ENCODE data around the gene L3MBTL4.
"Not testable (repeated sequence)": the region's sequence is repeated elsewhere in the genome, so short reads cannot be mapped to it uniquely, and the experiment has no call there.

The L3MBTL4 gene

GRCh38 chr18:6170604-6171003 is 244.1 kb downstream of the L3MBTL4 start:
- DNase-seq: no peak

DNA sequence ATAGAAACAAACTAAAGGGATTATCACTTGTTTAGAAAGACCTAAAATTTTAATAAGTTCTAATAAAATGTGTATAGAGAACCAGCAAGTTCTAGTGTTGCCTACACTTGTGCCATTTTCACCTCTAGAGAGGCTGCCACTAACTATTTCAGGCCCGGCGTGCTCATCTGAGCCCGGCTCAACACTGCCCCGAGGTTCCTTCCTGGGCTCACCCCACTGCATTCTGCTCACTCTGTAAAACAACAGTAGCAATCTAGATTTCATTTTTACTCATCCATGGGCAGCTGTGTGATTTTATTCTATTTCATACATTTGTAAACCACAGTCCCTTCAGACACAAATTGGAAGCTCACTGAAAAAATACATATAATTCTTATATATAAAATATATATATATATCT is 253.2 kb downstream of the L3MBTL4 start:
- DNase-seq: no peak

DNA sequence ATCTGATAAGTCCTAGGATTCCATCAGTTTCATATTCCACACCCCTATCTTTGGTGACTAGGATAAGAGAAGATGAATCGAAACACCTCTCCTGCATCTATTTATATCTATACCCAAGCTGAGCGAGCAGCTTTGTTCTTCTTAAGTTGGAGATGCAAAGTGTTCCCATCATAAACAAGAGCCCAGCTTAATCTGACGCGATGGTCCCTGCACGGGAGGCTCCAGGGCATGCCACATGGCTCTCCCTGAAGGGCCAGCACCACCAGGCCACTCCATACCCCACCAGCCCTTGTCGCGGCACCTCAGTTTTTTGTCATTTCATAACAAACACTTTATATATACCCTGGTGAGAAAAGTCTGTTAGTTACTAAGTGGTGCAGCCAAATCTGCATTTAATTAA is 255.3 kb downstream of the L3MBTL4 start:
- DNase-seq: no peak

DNA sequence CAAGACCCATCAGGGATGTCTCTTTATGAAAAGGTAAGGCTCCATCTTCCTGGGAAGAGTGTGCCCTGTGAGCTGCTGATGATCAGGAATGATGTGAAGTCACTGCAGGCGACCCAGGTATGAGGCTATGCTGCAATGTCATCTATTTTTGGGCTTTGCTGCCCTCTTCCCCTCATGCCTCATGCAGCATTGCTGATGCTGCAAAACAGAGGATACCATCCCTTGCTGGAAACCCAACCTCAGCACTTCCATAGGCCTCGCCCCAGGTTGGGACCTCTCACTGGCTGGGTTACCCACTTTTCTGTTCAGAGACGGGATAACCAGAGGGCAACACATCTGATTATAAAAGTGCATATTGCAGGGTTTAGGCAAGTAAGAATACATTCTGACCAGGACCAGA is 255.8 kb downstream of the L3MBTL4 start:
- DNase-seq: no peak

DNA sequence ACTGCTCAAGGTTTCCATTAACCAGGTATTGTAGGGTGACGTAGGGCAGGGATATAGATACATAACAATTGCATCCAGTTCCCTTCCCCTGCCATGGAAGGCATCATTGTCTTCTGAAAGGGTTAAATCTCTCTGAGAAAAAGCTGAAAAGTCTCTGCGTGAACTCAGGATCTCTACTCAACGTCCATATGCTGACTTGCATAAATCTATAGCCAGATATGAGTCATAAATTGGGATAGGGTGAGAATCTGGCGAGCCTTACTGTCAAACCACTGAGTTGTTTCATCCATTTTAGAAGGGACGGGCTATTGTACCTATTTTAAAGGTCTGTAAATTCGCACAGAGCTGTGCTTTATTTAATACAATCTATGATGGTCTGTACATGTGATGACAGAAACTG is 258.3 kb downstream of the L3MBTL4 start:
- no peak for DNase-seq

DNA sequence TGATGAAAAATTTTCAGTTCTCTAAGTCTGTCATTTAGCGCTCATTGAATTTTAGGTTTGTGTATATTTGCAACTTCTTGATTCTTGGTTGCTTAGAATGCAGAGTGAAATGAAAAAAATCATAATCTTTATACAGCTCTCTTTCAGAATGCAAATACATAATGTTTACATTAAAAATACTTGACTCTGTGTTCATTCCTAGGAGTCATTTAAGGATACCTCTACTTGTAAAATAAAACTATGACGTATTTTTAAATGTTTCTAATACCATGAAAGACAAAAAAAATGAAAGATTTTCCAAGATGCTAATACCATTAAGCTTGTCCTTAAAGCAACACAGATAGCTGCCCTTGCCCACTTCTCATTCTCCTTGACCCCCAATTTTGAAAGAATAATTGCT is 259.0 kb downstream of the L3MBTL4 start:
- DNase-seq: no peak

DNA sequence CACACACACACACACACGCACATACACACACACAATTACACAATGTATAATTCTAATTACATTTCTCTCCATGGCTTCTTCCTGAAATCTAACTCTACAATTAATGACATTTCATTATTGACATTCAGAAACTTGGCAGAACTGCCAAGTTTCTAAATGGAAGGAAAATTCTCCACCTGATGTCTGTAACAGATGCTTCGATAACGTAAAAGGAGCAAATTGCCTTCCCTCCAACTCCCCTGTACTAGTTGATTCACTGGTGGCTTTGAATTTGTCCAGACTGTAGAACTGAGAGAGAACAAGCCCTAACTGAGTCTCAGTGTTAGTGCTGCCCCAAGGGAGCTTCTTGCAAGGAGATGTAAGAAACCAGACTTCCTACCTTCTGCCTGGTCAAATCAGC is 264.3 kb downstream of the L3MBTL4 start:
- no peak for DNase-seq

DNA sequence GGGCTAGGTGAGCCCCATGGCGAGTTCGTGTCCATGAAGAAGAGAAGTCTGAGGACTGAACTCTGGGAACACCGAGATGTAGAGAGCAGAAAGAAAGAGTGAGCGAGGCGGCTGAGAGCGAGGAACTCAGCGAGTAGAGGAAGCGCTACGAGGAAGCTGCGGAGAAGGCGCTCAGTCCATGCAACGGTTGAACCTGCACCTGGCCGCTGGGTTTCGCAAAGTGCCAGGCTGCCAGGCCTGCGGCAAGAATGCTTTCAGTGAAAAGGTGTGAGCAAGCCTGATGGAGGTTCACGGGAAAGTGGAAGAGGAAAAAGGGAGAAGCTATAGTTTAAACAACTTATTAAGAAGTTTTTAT is 268.4 kb downstream of the L3MBTL4 start:
- DNase-seq: no peak

- DNase-seq: no peak
These were observed 268.9 kb downstream of the L3MBTL4 start for GRCh38 chr18:6145645-6146306.

GRCh38 chr18:6139007-6139406 is 275.7 kb downstream of the L3MBTL4 start:
- no peak for DNase-seq

GRCh38 chr18:6135901-6136300 is 278.8 kb downstream of the L3MBTL4 start:
- not testable (repeated sequence) for DNase-seq

DNA sequence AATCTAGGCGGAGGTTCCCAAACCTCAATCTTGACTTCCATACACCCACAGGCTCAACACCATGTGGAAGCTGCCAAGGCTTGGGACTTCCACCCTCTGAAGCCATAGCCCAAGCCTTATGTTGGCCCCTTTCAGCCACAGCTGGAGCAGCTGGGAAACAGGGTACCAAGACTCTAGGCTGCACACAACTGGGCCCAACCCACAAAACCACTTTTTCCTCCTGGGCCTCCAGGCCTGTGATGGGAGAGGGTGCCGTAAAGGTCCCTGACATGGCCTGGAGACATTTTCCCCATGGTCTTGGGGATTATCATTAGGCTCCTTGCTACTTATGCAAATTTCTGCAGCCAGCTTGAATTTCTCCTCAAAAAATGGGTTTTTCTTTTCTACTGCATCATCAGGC is 279.7 kb downstream of the L3MBTL4 start:
- not testable (repeated sequence) for DNase-seq

- DNase-seq: no peak
These were observed 281.9 kb downstream of the L3MBTL4 start for GRCh38 chr18:6132751-6133368.

GRCh38 chr18:6120820-6121279 is 293.9 kb downstream of the L3MBTL4 start:
- no peak for DNase-seq

DNA sequence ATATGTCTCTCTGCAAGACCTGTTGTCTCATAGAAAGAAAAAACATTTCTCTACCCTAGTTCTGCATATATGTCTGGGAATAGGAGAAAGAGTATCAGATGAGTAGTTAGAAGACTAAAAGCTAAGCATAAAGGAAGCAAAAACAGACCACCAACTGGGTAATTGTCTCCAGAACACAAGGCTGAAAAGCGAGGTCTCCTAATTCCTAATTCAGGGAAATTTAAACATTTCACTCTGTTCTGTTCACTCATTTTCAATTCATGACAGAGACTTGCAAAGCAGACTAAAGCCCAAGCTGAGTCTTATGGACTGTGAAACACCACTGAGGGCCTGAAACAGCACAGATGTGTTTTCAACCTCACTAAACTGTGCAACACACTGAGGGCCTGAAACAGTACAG is 294.9 kb downstream of the L3MBTL4 start:
- DNase-seq: no peak

GRCh38 chr18:6118080-6118479 is 296.6 kb downstream of the L3MBTL4 start:
- no peak for DNase-seq

DNA sequence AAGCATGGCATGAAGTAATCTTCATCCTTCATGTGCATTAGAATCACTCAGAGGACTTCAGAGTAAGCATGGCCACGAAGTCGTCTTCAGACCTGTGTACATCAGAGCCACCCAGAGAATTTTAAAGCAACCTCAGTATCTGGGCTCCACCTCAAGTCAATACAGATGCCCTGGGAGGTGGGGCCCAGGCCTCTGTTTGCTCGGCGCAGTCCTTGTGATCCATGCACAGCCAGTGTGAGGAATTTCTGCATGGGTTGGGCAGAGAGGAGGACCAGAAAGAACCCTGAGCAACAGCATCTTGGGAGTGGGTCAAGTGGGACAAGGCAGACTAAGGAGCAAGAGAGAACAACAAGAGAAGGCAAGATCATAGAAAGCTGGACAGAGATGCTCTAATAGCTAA is 299.0 kb downstream of the L3MBTL4 start:
- no peak for DNase-seq

GRCh38 chr18:6113650-6114049 is 301.1 kb downstream of the L3MBTL4 start:
- DNase-seq: no peak

GRCh38 chr18:6111726-6112125 is 303.0 kb downstream of the L3MBTL4 start:
- DNase-seq: no peak

- DNase-seq: no peak
These were observed 305.0 kb downstream of the L3MBTL4 start for GRCh38 chr18:6109743-6110142.

DNA sequence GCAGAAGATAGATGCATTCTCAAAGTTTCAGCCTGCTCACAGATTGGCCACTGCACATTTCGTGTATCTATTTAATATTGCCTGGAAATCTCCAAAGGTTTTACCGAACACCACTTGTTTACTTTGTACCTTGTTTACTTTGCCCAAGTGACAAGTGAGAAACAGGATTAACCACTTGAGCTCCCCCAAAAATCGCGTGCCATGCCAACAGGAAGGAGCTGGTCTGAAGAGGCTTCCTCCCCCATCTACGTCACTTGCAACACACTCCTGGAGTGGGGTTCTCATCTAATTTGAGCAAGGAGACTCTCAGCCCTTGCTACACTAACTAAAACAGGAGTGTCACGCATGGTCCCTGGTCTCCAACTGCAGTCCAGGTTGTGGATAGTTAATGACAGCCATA is 306.9 kb downstream of the L3MBTL4 start:
- no peak for DNase-seq

GRCh38 chr18:6106091-6106685 is 308.5 kb downstream of the L3MBTL4 start:
- DNase-seq: no peak

- DNase-seq: no peak
These were observed 311.0 kb downstream of the L3MBTL4 start for GRCh38 chr18:6103741-6104140.

DNA sequence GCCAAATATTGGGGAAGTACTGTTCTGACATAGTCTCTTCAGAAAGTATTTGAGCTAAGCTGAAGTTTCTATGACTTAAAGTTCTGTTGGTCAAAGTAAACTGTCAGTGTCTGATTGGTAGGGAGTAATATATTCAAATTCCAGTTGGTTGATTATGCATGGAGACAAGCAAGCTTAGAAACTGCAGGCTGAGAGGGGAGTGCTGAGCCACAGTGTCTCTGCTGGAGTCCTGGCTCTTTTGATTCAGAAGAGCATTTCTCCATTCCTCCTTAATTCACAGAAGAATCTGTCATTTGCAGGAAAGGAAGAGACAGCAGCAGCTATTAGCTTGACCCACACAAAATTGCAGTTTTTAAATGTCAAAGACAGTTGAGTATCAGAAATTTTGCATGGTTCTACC is 318.0 kb downstream of the L3MBTL4 start:
- DNase-seq: no peak

DNA sequence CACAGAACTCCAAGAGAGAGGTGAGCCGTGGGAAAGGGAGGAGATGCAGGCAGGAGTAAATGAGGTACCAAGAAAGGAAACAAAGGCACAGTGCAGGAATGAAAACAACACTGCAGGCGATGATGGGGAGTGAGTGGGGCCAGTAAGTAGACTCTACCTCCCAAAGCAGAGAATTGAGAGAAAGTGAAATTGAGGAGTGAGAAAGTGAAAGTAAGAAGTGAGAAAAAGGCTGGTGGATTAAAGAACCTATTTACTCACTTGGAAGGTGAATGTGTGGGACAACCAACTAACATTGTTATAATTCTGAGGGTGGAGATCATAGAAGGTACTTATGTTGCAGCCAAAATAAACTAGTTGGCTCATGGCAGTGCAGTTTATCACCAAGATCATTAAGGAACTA is 326.3 kb downstream of the L3MBTL4 start:
- no peak for DNase-seq
